ES-I3 (cell line): Measurements from ENCODE around the gene ACBD7.

ENCODE experiments used
- H3K36me3 ChIP-seq: 2 replicates; pipeline ENCODE4 v1.6.1; 2013; ENCODE audit warnings: mild to moderate bottlenecking, low read length, control low read depth, moderate library complexity; ENCODE audit not compliant: insufficient read depth
- H3K4me1 ChIP-seq: 2 replicates; pipeline ENCODE4 v1.6.1; 2013; ENCODE audit warnings: mild to moderate bottlenecking, control low read depth, low read length; ENCODE audit not compliant: insufficient read depth
- H3K9ac ChIP-seq: 2 replicates; pipeline ENCODE4 v1.6.1; 2013; ENCODE audit warnings: low read depth, mild to moderate bottlenecking, low read length, moderate library complexity
- H3K9me3 ChIP-seq: 2 replicates; pipeline ENCODE4 v1.6.1; 2013; ENCODE audit warnings: mild to moderate bottlenecking, low read length, moderate library complexity; ENCODE audit not compliant: control insufficient read depth, insufficient read depth

ACBD7 gene

DNA sequence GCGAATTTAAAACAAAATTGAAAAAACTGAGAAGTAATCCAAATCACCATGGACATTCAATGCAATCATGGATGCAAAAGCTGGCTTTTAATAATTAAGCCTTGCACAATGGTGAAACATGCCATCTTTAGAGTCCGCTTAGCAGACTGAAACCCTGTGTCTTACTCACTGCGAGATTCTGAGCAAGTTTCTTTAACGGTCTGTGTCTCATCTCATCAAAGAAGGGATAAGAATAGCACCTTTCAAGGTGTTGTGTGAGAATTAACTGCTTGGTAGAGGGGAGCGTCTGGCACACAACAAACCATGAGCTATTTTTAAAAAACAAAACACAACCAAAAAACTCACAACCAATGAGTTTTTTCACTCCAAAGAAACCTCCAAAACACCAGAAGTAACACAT is 21.4 kb downstream of the ACBD7 start:
- Histone ChIP-seq H3K4me1 (no peaks in the 10 kb centered on the region), H3K9me3 (no peaks in the 10 kb centered on the region), H3K9ac (no peak overlapping the region), H3K36me3 (no peaks in the 10 kb centered on the region)

DNA sequence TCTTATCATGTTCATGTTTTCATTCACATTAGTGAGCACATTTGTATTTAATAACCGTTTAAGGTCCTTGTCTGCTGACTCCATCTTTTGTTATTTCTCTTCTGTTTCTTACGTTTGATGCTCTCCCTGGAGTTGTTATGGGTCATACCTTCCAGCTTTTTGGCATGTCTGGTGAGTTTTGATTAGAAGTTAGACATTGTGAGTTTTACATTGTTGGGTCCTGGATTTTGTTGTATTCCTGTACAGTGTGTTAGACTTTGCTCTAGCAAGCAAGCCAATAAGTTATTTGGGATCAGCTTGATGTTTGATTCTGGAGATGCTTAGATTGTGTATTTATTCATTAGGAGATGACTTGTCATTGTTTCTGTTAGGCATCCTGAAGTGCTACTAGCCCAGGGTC is 27.9 kb downstream of the ACBD7 start:
- H3K9me3 ChIP-seq: no peaks in the 10 kb centered on the region; the same call in 1 of the 2 replicates
- no peaks in the 10 kb centered on the region for H3K4me1 ChIP-seq
- H3K9ac ChIP-seq: no peak overlapping the region
- H3K36me3 ChIP-seq: no peaks in the 10 kb centered on the region

DNA sequence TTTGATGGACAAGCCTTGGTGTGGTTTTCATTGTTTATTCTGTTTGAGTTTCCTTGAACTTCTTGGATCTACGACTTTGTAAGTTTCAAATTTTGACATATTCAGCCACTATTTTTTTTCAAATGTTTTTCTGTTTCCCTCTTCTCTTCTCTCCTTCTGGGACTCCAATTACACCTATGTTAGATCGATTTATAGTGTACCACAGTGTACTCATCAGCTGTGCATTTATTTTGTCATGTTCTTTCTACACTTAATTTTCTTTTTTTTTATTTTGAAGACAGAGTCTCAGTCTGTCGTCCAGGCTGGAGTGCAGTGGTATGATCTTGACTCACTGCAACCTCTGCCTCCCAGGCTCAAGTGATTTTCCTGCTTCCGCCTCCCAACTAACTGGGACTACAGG is 28.7 kb downstream of the ACBD7 start:
- no peak overlapping the region for H3K9ac ChIP-seq
- no peaks in the 10 kb centered on the region for H3K4me1 ChIP-seq
- H3K9me3 ChIP-seq: no peaks in the 10 kb centered on the region; the same call in 1 of the 2 replicates
- no peaks in the 10 kb centered on the region for H3K36me3 ChIP-seq

DNA sequence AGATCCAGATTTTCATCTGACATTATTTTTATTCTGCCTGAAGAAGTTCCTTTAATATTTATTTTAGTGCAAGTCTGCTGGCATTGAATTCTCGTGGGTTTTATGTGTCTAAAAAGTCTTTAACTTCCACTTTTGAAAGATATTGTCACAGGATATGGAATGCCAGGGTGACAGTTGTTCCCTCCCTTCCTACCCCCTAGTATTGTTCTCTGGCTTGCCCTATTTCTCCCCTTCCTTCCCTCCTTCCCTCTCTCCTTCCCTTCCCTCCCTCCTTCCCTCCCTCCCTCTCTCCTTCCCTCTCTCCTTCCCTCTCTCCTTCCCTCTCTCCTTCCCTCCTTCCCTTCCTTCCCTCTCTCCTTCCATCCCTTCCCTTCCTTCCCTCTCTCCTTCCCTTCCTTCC is 29.9 kb downstream of the ACBD7 start:
- no peak overlapping the region for H3K9ac ChIP-seq
- no peaks in the 10 kb centered on the region for H3K4me1 ChIP-seq
- no peaks in the 10 kb centered on the region; the same call in 1 of the 2 replicates for H3K9me3 ChIP-seq
- no peaks in the 10 kb centered on the region for H3K36me3 ChIP-seq

DNA sequence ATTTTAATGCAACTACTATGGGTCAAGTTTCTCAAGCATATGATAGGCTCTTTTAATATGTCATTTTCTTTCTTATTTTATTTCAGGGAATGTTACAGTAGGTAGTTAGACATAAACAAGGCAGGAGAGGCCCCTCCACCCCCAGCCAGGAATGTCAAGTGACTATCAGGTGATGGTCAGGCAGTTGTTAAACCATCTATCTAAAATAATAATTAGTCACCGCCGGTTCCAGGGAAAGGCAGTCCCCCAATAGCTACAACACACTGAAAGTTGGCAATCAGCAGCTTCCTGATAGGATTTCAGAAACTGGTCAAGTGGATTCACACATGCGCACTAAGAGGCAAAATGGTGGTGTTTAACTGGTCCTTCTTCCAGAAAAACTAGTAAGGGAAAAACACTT is 35.5 kb downstream of the ACBD7 start:
- no peak overlapping the region for H3K9ac ChIP-seq
- H3K9me3 ChIP-seq: no peaks in the 10 kb centered on the region
- no peaks in the 10 kb centered on the region for H3K36me3 ChIP-seq
- no peaks in the 10 kb centered on the region for H3K4me1 ChIP-seq

DNA sequence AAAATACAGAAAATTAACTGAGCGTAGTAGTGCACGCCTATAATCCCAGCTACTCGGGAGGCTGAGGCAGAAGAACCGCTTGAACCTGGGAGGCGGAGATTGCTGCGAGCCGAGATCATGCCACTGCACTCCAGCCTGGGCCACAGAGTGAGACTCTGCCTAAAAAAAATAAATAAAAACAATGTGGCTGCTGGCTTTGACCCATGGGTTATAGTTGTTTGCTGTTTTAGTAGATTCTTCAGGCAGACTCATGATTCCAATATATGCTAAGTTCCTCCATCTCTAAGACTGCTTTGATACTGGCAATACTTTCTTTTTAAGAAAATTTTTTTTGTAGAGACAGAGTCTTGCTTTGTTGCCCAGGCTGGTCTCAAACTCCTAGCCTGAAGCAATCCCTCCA is 36.5 kb downstream of the ACBD7 start:
- no peak overlapping the region for H3K9ac ChIP-seq
- no peaks in the 10 kb centered on the region for H3K9me3 ChIP-seq
- H3K36me3 ChIP-seq: no peaks in the 10 kb centered on the region
- H3K4me1 ChIP-seq: no peaks in the 10 kb centered on the region

DNA sequence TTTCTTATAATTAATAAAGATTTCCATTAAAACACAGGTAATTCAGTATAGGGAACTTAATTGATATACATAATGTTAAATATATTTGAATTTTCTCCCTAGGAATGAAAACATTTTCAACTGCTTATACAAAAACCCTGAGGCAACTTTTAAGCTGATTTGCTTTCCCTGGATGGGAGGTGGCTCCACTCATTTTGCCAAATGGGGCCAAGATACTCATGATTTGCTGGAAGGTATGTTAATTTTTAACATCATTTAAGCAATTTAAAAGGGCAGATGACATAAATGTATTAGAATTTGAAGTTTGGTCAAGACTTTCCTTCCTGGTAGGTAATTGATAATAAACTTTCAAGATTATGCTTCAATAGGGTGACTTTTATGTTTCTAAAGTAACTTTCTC is 39.0 kb downstream of the ACBD7 start:
- 0 out of 2 replicates have a peak, but pooled peaks cover 2% of the 10 kb centered on the region for H3K4me1 ChIP-seq
- H3K9ac ChIP-seq: no peak overlapping the region
- no peaks in the 10 kb centered on the region for H3K9me3 ChIP-seq
- no peaks in the 10 kb centered on the region for H3K36me3 ChIP-seq

DNA sequence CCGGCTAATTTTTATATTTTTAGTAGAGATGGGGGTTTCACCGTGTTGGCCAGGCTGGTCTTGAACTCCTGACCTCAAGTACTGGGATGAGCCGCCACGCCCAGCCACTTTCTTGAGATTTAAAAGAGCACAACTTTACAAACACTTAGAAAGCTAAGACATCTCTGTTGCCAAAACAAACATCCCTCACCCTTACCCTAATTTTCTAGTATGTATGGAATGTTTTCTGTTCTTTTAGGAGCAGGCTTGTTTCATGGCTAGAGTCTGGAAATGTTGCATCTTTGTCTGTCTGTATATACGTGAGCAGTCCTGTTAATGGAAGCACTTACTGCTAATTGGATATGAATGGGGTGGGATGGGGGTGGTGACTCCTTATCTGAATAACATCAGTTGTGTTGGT is 42.0 kb downstream of the ACBD7 start:
- H3K36me3 ChIP-seq: no peaks in the 10 kb centered on the region
- no peaks in the 10 kb centered on the region for H3K9me3 ChIP-seq
- H3K4me1 ChIP-seq: 0 out of 2 replicates have a peak, but pooled peaks cover 2% of the 10 kb centered on the region
- no peak overlapping the region for H3K9ac ChIP-seq

DNA sequence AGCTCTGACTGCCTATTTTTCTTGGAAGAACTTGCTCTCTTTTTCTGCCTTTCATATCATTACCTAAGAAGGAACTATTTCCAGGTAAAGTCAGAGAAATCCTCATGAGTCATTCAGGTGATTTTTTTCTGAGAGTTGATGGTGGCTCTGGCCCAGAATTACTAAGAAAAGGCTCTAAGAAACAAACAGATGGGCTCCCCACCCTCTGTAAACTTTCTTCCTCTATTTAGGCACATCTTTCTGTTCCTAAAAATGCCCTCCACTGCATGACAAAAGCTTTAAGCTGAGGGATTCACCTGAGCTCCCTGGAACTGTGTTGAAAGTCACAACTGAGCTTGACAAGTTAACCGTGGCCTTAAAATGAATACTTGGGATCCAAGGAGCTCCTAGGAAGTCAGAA is 43.2 kb downstream of the ACBD7 start:
- Histone ChIP-seq H3K4me1 (0 out of 2 replicates have a peak, but pooled peaks cover 2% of the 10 kb centered on the region), H3K9me3 (no peaks in the 10 kb centered on the region), H3K9ac (no peak overlapping the region), H3K36me3 (no peaks in the 10 kb centered on the region)

DNA sequence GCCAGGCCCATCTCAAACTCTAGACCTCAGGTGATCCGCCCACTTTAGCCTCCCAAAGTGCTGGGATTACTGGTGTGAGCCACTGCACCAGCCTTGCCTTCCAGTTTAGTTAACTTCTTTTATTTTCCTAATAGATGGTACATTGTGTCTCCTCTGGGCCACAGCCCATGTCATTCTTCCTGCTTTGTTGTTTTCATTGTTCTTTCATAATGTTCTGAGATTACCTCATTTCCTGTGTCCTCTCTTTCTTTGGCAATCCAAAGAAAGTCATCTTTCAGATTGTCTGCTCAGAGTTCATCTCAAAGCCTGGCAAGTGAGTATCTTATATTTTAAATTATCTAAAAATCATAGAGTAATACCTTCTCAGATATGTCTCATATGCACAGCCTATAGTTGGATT is 44.9 kb downstream of the ACBD7 start, which contains the start of gene OLAH:
TSS of gene OLAH (plus strand) at position 270 of the 400 bp plus-strand sequence. CDS start 3,346 bp downstream, outside the sequence.
- 0 out of 2 replicates have a peak, but pooled peaks cover 2% of the 10 kb centered on the region for H3K4me1 ChIP-seq
- H3K36me3 ChIP-seq: no peaks in the 10 kb centered on the region
- no peak within 1 kb of the TSS for H3K9ac ChIP-seq
- H3K9me3 ChIP-seq: no peaks in the 10 kb centered on the region

DNA sequence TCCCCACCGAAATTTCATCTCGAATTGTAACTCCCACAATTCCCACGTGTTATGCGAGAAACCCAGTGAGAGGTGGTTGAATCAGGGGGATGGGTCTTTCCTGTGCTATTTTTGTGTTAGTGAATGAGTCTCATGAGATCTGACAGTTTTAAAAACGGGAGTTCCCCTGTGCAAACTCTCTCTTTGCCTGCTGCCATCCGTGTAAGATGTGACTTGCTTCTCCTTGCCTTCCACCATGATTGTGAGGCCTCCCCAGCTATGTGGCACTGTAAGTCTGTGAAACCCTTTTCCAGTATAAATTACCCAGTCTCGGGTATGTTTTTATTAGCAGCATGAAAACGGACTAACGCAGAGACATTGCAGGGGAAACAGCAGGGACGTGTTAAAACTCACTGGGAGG is 50.2 kb downstream of the ACBD7 start:
- Histone ChIP-seq H3K9me3 (no peaks in the 10 kb centered on the region; the same call in 1 of the 2 replicates), H3K4me1 (no peaks in the 10 kb centered on the region), H3K9ac (no peak overlapping the region)

DNA sequence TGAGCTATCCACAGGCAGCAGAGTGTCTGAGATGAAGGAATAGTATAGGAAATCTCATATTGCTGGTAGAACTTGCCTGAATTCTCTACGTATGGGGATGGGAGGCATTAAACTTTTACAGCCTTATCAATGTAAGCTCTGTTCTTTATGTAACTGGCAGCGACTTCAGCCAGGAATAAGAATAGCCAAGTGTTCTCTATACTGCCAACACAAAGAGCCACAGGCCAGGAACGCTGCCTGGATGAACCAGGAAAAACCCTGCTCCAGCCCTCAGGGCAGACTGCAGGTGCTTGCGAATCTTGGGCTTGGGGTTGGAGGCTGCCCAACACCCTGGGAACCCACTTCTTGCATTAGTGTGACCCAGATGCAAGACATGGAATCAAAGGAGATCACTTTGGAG is 50.9 kb downstream of the ACBD7 start:
- H3K9ac ChIP-seq: no peak overlapping the region
- no peaks in the 10 kb centered on the region; the same call in 1 of the 2 replicates for H3K9me3 ChIP-seq
- H3K4me1 ChIP-seq: no peaks in the 10 kb centered on the region
- no peaks in the 10 kb centered on the region for H3K36me3 ChIP-seq

More for the DNA sequence above, 50.2 kb downstream of the ACBD7 start:
- H3K36me3 ChIP-seq: no peaks in the 10 kb centered on the region

DNA sequence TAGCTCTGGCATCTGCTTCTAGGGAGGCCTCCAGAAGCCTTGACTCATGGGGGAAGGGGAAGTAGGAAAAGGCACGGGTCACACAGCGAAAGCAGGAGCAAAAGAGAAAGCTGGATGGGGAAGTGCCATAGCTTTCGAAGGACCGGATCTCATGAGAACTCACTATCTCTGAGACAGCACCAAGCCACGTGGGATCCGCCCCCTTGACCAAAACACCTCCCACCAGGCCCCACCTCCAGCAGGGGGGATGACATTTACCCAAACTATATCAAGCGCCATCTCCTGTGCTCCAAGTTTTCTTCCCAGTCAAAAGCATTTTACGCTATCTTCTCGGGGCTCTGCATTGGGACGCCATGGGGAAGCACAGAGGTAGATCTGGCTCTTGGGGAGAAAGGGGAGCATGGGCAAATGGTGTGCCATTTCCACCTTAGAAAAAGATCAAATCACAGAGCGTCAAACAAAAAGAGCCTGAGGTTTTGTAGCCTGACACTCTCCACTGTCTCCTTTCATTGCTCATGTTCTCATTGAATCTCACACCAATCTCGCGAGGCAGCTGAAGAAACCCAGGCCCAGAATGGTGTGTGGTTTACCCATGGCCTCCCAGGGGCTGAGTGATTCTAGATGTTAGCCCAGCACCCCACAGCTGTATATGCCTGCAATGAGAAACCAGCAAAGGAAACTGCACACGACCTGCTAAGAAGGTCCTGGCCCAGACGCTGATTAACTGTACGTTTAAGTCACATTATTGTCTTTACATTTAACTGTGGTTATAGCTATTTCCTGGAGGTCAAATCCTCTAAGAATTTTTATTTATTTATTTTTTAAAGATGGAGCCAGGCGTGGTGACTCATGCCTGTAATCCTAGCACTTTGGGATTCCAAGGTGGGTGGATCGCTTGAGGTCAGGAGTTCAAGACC is 52.9 kb downstream of the ACBD7 start:
- H3K36me3 ChIP-seq: no peaks in the 10 kb centered on the region
- H3K4me1 ChIP-seq: no peaks in the 10 kb centered on the region

DNA sequence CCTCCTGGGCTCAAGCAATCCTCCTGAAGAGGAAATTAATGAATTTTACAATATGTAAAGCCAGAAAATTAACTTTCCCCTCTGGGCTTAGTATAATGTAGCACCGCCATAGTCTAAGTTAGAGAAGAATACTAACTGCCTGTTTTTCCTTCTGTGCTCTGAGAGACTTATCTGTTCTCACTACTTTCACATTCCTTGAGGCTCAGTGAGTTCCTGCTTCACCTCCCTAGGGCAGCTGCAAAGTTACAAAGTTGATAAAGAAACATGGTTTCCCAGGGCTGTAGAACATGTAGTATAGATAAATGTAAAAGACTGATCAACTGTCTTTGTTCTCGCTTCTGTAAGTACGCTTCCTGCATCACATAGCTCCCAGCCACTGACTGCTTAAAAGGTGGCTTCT is 60.8 kb downstream of the ACBD7 start:
- Histone ChIP-seq H3K9me3 (no peaks in the 10 kb centered on the region), H3K36me3 (no peaks in the 10 kb centered on the region), H3K9ac (no peak overlapping the region), H3K4me1 (no peaks in the 10 kb centered on the region)

More for the DNA sequence above, 52.9 kb downstream of the ACBD7 start:
- Histone ChIP-seq H3K9me3 (no peaks in the 10 kb centered on the region; the same call in 1 of the 2 replicates), H3K9ac (peak overlapping the region; percentile 32; the same call in 1 of the 2 replicates)
